Neural progenitor cell (in vitro differentiated cells): ENCODE measurements around the gene MTRR.

Experiments
- EZH2 ChIP-seq: fragments of 200-600 bp; sonication (generic); IDR thresholded peaks from 2 replicates; pipeline ENCODE4 v1.6.1; 2017; ENCODE audit warnings: antibody characterized with exemption, mild to moderate bottlenecking, moderate library complexity
- TF ChIP-seq, protein P1 (sequence below): fragments of 200-600 bp; sonication (generic); IDR thresholded peaks from 2 replicates; pipeline ENCODE4 v1.5.1; 2017; ENCODE audit warnings: antibody characterized with exemption, mild to moderate bottlenecking

GRCh38 chr5:7910738-7911428, 41.9 kb downstream of the MTRR start:
- TF ChIP-seq, protein P1, sequence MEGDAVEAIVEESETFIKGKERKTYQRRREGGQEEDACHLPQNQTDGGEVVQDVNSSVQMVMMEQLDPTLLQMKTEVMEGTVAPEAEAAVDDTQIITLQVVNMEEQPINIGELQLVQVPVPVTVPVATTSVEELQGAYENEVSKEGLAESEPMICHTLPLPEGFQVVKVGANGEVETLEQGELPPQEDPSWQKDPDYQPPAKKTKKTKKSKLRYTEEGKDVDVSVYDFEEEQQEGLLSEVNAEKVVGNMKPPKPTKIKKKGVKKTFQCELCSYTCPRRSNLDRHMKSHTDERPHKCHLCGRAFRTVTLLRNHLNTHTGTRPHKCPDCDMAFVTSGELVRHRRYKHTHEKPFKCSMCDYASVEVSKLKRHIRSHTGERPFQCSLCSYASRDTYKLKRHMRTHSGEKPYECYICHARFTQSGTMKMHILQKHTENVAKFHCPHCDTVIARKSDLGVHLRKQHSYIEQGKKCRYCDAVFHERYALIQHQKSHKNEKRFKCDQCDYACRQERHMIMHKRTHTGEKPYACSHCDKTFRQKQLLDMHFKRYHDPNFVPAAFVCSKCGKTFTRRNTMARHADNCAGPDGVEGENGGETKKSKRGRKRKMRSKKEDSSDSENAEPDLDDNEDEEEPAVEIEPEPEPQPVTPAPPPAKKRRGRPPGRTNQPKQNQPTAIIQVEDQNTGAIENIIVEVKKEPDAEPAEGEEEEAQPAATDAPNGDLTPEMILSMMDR = no peak
- TF ChIP-seq EZH2 = no peak
